GM18517 (cell line): ENCODE results near the gene ESYT3.
"Not testable (repeated sequence)": the region's sequence is repeated elsewhere in the genome, so short reads cannot be mapped to it uniquely, and the experiment has no call there.

Experiments used
- ATAC-seq: cut with Tn5 transposase; IDR thresholded peaks from one replicate; pipeline ENCODE4 v1.9.1; 2021; ENCODE audit warnings: mild to moderate bottlenecking, moderate library complexity; ENCODE audit not compliant: unreplicated experiment

Gene ESYT3

DNA sequence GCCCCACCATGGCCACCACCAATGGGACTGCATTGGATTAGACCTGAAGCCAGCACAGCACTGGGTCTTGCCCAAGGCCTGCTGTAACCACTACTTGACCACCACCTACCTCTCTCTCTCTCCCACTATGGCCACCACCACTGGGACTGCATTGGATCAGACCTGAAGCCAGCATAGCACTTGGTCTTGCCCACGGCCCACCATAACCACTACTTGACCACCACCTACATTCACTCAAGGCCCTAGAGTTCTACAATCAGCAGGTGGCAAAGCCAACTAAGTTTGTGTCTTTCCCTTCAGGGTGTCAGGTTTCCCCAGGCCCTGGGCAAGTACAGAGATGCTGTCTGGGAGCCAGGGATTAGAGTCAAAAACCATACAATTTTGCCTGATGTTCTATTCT lies 57.6 kb downstream of the ESYT3 start:
- ATAC-seq, result no peak

DNA sequence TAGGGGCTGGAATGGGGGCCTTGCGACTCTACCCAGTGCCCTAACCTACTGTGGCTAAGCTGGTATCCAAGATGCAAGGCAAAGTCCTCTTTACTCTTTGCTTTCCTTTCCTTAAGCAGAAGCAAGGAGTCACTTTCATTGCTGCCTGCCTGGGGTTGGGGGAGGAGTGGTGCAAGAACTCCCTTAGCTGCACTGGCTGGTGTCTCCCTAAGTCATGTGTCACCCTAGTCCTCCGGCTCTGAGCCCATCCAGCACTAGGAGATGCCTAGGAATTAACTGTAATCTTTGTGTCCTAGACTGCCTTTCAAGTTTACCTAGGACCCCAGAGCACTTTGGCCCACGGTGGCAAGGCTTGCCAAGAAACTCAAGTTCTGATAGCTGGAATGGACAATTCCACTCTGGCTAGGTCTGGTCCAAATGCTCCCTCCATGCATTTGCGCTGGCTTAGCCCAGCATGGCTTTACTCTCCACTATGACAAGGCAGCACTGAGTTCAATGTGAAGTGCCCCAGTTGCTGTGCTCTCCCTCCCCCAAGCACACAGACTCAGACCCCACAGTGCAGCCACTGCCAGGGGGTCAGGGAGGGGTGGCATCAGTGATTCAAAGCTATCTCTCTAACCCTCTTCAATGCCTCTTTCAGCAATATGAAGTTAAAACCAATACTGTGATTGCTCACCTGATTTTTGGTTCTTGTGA lies 58.7 kb downstream of the ESYT3 start:
- no peak for ATAC-seq

DNA sequence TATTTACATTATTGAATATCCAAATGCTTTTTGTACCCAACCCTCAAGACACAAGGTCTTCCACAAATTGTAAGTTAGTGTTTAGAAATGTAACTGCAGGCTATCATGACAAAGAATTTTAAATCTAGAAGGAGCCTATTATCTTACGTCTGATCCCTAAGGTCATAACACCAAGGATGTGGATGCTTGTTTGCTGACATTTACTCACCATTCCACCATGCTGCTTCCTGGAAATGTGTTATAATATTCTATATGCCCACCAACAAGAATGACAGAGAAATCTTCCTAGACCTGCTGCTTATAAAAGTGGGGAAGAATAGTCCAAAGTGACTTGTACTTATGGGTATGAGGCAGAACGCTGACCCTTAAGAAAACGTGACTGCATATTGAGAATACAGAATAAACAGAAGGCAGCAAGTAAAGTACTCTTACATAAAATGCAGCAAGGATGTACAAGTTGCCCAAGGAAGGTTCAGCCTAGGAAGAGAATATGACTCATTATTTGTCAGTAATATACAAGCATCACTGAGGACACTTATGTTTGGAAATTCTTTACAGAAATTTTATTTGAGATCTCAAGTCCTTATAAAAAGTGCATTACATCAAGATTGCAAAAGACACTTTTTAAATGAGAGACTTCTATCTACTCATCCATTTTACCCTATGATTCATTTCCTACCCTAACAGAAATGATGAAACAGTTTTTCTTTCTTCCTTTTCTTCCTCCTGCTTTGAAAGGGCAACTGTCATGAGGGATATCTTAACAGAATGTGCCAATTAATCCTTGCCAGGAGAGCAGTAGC lies 59.6 kb downstream of the ESYT3 start:
- ATAC-seq, result no peak

DNA sequence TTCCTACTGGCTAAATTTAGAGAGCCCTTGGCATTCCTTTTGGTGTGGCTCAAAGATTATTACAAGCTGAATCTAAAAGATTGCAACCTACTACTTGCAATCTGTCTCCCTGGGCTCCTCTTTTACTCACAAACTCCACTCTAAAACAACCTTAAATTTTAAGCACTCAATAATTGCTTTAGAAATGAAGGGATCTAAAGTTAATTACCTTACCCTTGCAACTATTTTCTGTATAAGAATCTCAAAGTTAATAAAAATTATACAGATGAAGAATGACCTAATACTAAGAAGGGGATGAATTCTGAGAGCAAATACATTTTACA lies 60.2 kb downstream of the ESYT3 start:
- ATAC-seq, result no peak

DNA sequence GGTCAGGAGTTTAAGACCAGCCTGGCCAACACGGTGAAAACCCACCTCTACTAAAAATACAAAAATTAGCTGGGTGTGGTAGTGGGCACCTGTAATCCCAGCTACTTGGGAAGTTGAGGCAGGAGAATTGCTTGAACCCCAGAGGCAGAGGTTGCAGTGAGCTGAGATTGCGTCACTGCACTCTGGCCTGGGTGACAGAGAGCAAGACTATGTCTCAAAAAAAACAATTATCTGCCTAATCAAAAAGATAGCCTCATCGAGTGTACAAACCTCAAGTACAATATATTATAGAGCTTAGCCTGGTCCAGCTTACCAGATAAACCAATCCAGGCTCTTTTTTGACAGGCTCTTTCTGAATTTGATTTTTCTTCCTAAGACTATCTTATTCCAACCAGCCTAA lies 61.2 kb downstream of the ESYT3 start:
- ATAC-seq, result not testable (repeated sequence)

DNA sequence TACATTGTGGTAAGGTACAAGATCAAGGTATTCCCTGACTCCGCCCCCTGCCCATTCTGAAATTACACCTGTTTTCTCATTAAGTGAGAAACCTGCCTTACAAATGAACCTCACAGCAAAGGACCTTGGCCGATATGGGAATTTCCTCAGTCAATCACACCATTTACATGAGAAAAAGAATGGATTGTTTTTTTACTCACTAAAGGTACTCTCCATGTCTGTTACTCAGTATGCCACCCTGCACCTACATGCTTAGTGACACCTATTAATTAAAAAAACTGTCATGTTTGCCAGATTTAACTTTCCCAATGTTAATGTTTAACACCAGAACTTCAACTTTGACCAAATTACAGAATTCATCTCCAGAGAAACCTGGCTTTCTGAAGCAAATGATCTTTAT lies 62.0 kb downstream of the ESYT3 start:
- no peak for ATAC-seq

DNA sequence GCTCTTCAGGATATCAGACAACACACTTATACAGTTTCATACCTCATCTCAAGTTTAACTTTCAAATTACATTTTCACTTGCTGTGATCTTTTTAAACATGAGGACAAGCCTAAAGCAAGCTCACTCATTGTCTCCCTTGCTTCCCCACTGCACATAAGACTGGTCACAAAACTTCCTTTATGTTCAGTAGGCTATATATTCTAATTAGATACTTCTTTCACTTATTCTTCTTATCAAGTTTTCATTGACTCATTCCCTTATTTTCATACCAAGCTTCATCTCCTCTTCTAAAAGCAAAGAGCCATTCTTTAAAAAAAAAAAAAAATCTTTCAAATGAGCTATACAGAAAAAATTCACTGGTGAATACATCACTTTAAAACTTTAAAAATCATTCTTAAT lies 62.6 kb downstream of the ESYT3 start:
- ATAC-seq, result no peak

DNA sequence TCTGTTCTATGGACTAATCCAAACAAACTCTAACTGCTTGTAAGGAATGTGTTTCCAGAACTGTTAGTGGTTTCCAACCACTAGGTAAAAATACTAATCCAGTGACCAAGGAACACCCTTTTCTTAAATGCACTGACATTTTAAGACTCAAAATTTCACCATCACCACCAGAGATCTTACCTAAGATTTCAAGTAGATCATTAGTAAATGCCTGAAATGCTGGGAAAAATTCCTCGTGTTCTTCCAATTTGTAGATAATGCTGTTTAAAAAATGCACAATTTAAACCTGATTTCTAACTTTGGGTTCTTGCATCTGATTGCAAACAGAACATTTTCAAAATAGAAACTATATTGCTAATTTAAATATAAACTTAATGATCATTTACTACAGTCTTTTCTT lies 63.4 kb downstream of the ESYT3 start:
- ATAC-seq, result no peak

DNA sequence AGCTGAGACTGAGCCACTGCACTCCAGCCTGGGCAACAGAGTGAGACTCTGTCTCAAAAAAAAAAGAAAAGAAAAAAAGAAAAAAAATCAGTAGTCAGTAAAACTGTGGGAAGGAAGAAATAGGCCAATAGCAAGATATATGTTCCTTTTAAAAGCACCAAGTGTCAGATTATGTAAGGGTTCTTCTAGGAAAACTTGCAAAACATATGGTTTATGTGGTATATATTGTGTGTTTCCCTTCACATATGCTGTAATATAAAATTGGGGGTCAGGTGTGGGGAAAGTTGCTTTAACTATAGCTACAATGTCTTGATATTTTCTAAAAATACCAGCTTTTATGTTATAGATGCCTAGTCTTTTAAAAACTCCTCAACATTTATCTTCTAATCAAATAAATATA lies 64.6 kb downstream of the ESYT3 start:
- ATAC-seq, result no peak

DNA sequence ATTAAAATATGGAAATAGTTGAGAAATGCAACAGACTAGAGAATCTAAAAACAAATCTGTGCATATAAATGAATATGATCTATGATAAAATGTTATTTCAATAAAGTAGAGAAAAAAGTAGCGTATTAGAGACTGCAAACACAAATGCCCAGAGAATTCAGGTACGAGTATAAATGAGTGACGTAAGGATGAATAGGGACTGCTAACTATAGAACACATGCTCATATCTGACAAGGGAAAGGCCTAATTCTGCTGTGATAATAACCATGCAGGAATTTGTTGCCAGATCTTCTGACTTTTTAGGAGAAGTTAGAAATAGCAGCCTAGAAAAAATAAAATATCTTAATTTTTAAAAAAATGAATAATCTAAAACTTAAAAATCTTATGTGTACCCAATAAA lies 73.1 kb downstream of the ESYT3 start:
- no peak for ATAC-seq

DNA sequence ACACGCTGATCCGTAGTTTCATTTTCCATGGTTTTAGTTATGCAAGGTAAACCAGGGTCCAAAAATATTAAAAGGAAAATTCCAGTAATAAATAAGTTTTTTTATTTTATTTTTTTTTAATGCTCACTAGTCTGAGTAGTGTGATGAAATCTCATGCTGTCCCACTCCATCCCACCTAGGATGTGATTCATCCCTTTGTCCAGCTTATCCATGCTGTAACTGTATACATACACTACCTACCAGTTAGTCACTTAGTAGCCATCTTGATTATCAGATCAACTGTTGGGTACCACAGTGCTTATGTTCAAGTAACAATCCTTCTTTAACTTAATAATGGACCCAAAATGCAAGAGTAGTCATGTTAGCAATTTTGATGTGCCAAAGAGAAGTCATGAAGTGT lies 75.2 kb downstream of the ESYT3 start:
- no peak for ATAC-seq

DNA sequence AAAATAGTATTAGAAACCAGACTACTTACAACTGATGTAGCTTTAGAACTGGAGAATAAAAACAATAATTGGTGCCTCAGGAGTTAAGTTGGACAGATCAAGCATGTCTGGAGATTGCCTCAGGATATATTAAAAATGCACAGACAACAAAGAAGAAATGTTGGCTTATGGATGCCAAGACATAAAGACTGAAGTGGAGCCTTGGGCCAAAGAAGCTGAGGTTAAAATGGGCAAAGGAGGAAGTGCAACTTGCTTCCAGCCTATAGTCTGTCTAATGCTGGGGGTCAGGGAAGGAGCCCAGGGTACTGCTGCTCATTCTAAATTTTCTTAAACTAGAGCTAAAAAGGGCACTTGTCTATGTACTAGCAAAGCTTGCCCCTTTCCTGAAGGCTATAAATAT lies 77.5 kb downstream of the ESYT3 start:
- ATAC-seq, result no peak

DNA sequence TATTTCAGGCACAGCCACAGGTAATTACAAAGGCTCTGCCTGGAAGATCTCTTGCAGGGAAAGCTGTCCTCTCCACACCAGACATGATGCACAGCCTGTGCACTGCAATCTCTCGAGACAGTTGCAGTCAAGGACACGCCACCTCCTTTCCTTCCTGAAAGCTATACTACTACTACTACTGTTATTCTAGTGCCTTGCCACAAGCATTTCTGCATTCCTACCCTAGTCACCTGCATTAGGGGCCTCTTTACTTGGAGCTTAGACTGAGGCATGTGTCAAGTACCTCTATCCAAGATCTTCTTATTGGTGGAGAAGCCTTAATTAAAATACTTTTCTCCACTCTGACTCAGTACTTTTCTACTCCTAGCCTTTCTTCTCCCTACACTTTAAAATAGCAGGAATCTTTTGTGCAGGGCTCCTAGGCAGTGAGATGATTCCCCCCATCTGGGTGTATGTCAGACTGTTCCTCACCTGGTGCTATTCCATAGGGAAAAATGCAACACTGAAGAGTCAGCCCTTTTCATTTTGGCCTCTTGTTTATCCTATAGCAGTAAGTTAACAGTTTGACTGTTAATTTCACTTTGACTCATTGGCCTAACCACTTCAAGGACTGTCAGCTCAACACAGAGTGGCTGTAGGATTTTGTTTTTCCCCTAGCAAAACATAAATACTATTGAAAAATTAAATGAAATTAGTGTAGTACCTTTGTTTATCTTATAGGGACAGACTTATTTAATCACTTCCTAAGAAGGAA lies 78.9 kb downstream of the ESYT3 start:
- ATAC-seq, result peak; percentile 81

DNA sequence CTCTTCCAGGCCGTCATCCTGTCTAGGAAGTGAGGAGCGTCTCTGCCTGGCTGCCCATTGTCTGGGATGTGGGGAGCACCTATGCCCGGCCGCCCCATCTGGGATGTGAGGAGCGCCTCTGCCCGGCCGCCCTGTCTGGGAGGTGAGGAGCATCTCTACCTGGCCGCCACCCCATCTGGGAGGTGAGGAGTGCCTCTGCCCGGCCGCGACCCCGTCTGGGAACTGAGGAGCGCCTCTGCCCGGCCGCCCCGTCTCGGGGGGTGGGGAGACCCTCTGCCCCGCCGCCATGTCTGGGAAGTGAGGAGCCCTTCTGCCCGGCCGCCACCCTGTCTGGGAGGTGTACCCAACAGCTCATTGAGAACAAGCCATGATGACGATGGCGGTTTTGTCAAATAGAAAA lies 87.0 kb downstream of the ESYT3 start:
- ATAC-seq, result not testable (repeated sequence)
